HG03280 (cell line): ENCODE measurements around the gene MAT1A.
"Not testable (repeated sequence)": the region's sequence is repeated elsewhere in the genome, so short reads cannot be mapped to it uniquely, and the experiment has no call there.

Experiments
- ATAC-seq: cut with Tn5 transposase; IDR thresholded peaks from one replicate; pipeline ENCODE4 v1.9.1; 2021; ENCODE audit warnings: mild to moderate bottlenecking, moderate library complexity; ENCODE audit not compliant: unreplicated experiment

The MAT1A gene

GRCh38 chr10:80265740-80266512 lies 23.5 kb downstream of the MAT1A start:
- no peak for ATAC-seq

- ATAC-seq = no peak
Observed at GRCh38 chr10:80264081-80265056, 25.1 kb downstream of the MAT1A start.

- ATAC-seq = no peak
Observed at GRCh38 chr10:80261316-80262030, 28.0 kb downstream of the MAT1A start.

GRCh38 chr10:80260295-80261243 lies 28.9 kb downstream of the MAT1A start:
- no peak for ATAC-seq

GRCh38 chr10:80259405-80259871 lies 30.0 kb downstream of the MAT1A start:
- ATAC-seq = no peak

- ATAC-seq = not testable (repeated sequence)
Observed at GRCh38 chr10:80256798-80257197, 32.7 kb downstream of the MAT1A start.

GRCh38 chr10:80254726-80255125 lies 34.7 kb downstream of the MAT1A start:
- not testable (repeated sequence) for ATAC-seq

GRCh38 chr10:80253963-80254271 lies 35.5 kb downstream of the MAT1A start:
- not testable (repeated sequence) for ATAC-seq

- ATAC-seq = peak; percentile 64
Observed at GRCh38 chr10:80253266-80253962, 36.0 kb downstream of the MAT1A start.

- ATAC-seq = no peak
Observed at GRCh38 chr10:80252296-80252887, 37.1 kb downstream of the MAT1A start.

- ATAC-seq = not testable (repeated sequence)
Observed at GRCh38 chr10:80251703-80252280, 37.7 kb downstream of the MAT1A start.

GRCh38 chr10:80250399-80250798 lies 39.1 kb downstream of the MAT1A start:
- not testable (repeated sequence) for ATAC-seq

GRCh38 chr10:80249906-80250305 lies 39.6 kb downstream of the MAT1A start:
- ATAC-seq = not testable (repeated sequence)

- not testable (repeated sequence) for ATAC-seq
Observed at GRCh38 chr10:80247611-80248010, 41.8 kb downstream of the MAT1A start.

- not testable (repeated sequence) for ATAC-seq
Observed at GRCh38 chr10:80244371-80244770, 45.1 kb downstream of the MAT1A start.

- ATAC-seq = not testable (repeated sequence)
Observed at GRCh38 chr10:80242341-80242740, 47.1 kb downstream of the MAT1A start.

GRCh38 chr10:80236457-80236856 lies 53.0 kb downstream of the MAT1A start:
- not testable (repeated sequence) for ATAC-seq
